IPS-20b (cell line): ENCODE results near the gene UBN1.

Experiments used
- H3K27ac ChIP-seq: one replicate; pipeline ENCODE4 v1.5.1; 2013; ENCODE audit warnings: low read length
- H3K27me3 ChIP-seq: 2 replicates; pipeline ENCODE4 v1.6.1; 2013; ENCODE audit warnings: mild to moderate bottlenecking, low read length, inconsistent platforms; ENCODE audit not compliant: insufficient read depth
- H3K36me3 ChIP-seq: 2 replicates; pipeline ENCODE4 v1.6.1; 2013; ENCODE audit warnings: low read depth, mild to moderate bottlenecking, inconsistent platforms, low read length, moderate library complexity; ENCODE audit not compliant: insufficient read depth
- H3K4me1 ChIP-seq: 2 replicates; pipeline ENCODE4 v1.6.1; 2013; ENCODE audit warnings: mild to moderate bottlenecking, control low read depth, inconsistent platforms, low read length, moderate library complexity; ENCODE audit not compliant: insufficient read depth
- H3K4me3 ChIP-seq: 2 replicates; pipeline ENCODE4 v1.5.1; 2013; ENCODE audit warnings: mild to moderate bottlenecking, low read length, inconsistent platforms
- H3K9ac ChIP-seq: 2 replicates; pipeline ENCODE4 v1.6.1; 2013; ENCODE audit warnings: low read depth, mild to moderate bottlenecking, inconsistent platforms, low read length, moderate library complexity
- H3K9me3 ChIP-seq: 2 replicates; pipeline ENCODE4 v1.6.1; 2013; ENCODE audit warnings: mild to moderate bottlenecking, low read depth, low read length, inconsistent platforms; ENCODE audit not compliant: insufficient read depth

UBN1 gene

GRCh38 chr16:4846901-4847773 lies at the start of gene UBN1, which contains the start of gene GLYR1:
Gene UBN1 (plus strand): TSS chr16:4847481. CDS start chr16:4852918, 5,437 bp downstream.
Gene GLYR1 (minus strand): TSS chr16:4847288. CDS start chr16:4847265, 23 bp downstream.
- H3K36me3 ChIP-seq: peaks cover 36% of the 10 kb centered on the region
- H3K9me3 ChIP-seq: no peaks in the 10 kb centered on the region
- H3K9ac ChIP-seq: peak within 1 kb of the TSS; percentile 84
- H3K4me1 ChIP-seq: peaks cover 19% of the 10 kb centered on the region; the same call in 1 of the 2 replicates
- peak within 1 kb of the TSS; percentile 84 for H3K4me3 ChIP-seq
- no peak within 1 kb of the TSS for H3K27ac ChIP-seq
- H3K27me3 ChIP-seq: no peaks in the 10 kb centered on the region

- no peaks in the 10 kb centered on the region for H3K27me3 ChIP-seq
- peaks cover 11% of the 10 kb centered on the region; the same call in 1 of the 2 replicates for H3K36me3 ChIP-seq
- H3K4me1 ChIP-seq: peaks cover 5% of the 10 kb centered on the region
- H3K9me3 ChIP-seq: no peaks in the 10 kb centered on the region
- H3K9ac ChIP-seq: no peak overlapping the region
- H3K27ac ChIP-seq: no peak overlapping the region
- no peak overlapping the region for H3K4me3 ChIP-seq
Observed at GRCh38 chr16:4797805-4798252, 49.5 kb upstream of the UBN1 start.

GRCh38 chr16:4798456-4798855 lies 48.8 kb upstream of the UBN1 start:
- H3K4me3 ChIP-seq: no peak overlapping the region
- peaks cover 11% of the 10 kb centered on the region; the same call in 1 of the 2 replicates for H3K36me3 ChIP-seq
- H3K9ac ChIP-seq: no peak overlapping the region

GRCh38 chr16:4799171-4799855 lies 48.0 kb upstream of the UBN1 start:
- Histone ChIP-seq H3K4me1 (peaks cover 13% of the 10 kb centered on the region), H3K4me3 (no peak overlapping the region), H3K9ac (no peak overlapping the region), H3K27ac (no peak overlapping the region), H3K27me3 (no peaks in the 10 kb centered on the region), H3K9me3 (no peaks in the 10 kb centered on the region), H3K36me3 (peaks cover 13% of the 10 kb centered on the region; the same call in 1 of the 2 replicates)

More at GRCh38 chr16:4798456-4798855, 48.8 kb upstream of the UBN1 start:
- Histone ChIP-seq H3K9me3 (no peaks in the 10 kb centered on the region), H3K4me1 (peaks cover 9% of the 10 kb centered on the region), H3K27ac (no peak overlapping the region), H3K27me3 (no peaks in the 10 kb centered on the region)

- Histone ChIP-seq H3K4me3 (peak overlapping the region; percentile 72; the same call in 1 of the 2 replicates), H3K9me3 (no peaks in the 10 kb centered on the region), H3K27me3 (no peaks in the 10 kb centered on the region), H3K27ac (no peak overlapping the region), H3K36me3 (peaks cover 25% of the 10 kb centered on the region), H3K9ac (no peak overlapping the region), H3K4me1 (peaks cover 13% of the 10 kb centered on the region)
Observed at GRCh38 chr16:4800290-4801041, 46.8 kb upstream of the UBN1 start.

- no peaks in the 10 kb centered on the region for H3K9me3 ChIP-seq
- H3K27ac ChIP-seq: no peak overlapping the region
- peaks cover 13% of the 10 kb centered on the region for H3K4me1 ChIP-seq
- no peaks in the 10 kb centered on the region for H3K27me3 ChIP-seq
- H3K36me3 ChIP-seq: peaks cover 30% of the 10 kb centered on the region
- H3K9ac ChIP-seq: peak overlapping the region; percentile 64
- peak overlapping the region; percentile 72 for H3K4me3 ChIP-seq
Observed at GRCh38 chr16:4801051-4801961, 46.0 kb upstream of the UBN1 start.

GRCh38 chr16:4801962-4802658 lies 45.2 kb upstream of the UBN1 start, which contains the start of gene ROGDI:
Gene ROGDI (minus strand): TSS chr16:4802633. CDS start chr16:4802571, 62 bp downstream.
- Histone ChIP-seq H3K36me3 (peaks cover 35% of the 10 kb centered on the region), H3K9me3 (no peaks in the 10 kb centered on the region), H3K27ac (no peak within 1 kb of the TSS), H3K9ac (peak within 1 kb of the TSS; percentile 71; the same call in 1 of the 2 replicates), H3K4me1 (peaks cover 13% of the 10 kb centered on the region), H3K27me3 (no peaks in the 10 kb centered on the region), H3K4me3 (peak within 1 kb of the TSS; percentile 72)

GRCh38 chr16:4802659-4803287 lies 44.5 kb upstream of the UBN1 start:
- Histone ChIP-seq H3K36me3 (peaks cover 38% of the 10 kb centered on the region), H3K4me1 (peaks cover 13% of the 10 kb centered on the region), H3K9ac (peak overlapping the region; percentile 71; the same call in 1 of the 2 replicates), H3K4me3 (peak overlapping the region; percentile 72), H3K9me3 (no peaks in the 10 kb centered on the region), H3K27me3 (no peaks in the 10 kb centered on the region), H3K27ac (no peak overlapping the region)

GRCh38 chr16:4803401-4803844 lies 43.9 kb upstream of the UBN1 start:
- Histone ChIP-seq H3K9me3 (no peaks in the 10 kb centered on the region), H3K27me3 (no peaks in the 10 kb centered on the region), H3K4me3 (peak overlapping the region; percentile 72), H3K4me1 (peaks cover 13% of the 10 kb centered on the region), H3K36me3 (peaks cover 44% of the 10 kb centered on the region), H3K27ac (no peak overlapping the region), H3K9ac (peak overlapping the region; percentile 71; the same call in 1 of the 2 replicates)
